ENCODE results near the gene MGAM2.

- TF ChIP-seq, protein P1, sequence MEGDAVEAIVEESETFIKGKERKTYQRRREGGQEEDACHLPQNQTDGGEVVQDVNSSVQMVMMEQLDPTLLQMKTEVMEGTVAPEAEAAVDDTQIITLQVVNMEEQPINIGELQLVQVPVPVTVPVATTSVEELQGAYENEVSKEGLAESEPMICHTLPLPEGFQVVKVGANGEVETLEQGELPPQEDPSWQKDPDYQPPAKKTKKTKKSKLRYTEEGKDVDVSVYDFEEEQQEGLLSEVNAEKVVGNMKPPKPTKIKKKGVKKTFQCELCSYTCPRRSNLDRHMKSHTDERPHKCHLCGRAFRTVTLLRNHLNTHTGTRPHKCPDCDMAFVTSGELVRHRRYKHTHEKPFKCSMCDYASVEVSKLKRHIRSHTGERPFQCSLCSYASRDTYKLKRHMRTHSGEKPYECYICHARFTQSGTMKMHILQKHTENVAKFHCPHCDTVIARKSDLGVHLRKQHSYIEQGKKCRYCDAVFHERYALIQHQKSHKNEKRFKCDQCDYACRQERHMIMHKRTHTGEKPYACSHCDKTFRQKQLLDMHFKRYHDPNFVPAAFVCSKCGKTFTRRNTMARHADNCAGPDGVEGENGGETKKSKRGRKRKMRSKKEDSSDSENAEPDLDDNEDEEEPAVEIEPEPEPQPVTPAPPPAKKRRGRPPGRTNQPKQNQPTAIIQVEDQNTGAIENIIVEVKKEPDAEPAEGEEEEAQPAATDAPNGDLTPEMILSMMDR (IDR thresholded peaks at IDR 0.05), result no peak
- no peak for TF ChIP-seq POLR2AphosphoS5 (IDR thresholded peaks at IDR 0.05; ENCODE audit: low read depth, low read length)
These were observed 31.2 kb downstream of the MGAM2 start for GRCh38 chr7:142142702-142143101.

All from Panc1 (cell line).